Measurements from ENCODE around the gene TGM5.
"Not testable (repeated sequence)": the region's sequence is repeated elsewhere in the genome, so short reads cannot be mapped to it uniquely, and the experiment has no call there.

Gene TGM5

GRCh38 chr15:43214592-43215295 is 52.0 kb downstream of the TGM5 start:
- no peak for DNase-seq

- no peak for DNase-seq
Observed at GRCh38 chr15:43214169-43214568, 52.6 kb downstream of the TGM5 start.

DNA sequence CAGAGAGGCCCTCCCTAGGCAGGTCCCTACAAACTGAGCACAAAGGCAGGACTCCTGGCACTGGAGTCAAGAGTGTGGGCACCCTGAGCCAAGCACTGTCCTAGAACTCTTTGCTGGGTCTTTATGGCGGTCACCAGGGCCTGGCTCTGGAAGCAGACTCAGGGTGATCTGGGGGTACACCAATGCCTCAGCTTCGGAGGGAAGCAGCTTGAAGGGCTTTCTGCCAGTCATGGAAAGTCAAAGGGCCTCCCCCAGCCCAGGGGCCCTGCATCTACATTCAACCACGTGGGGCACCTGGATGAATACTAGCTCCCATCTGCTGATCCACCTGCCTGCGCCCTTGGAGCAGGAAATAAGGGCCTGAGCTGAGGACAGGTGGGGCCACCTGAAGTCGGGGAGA is 53.3 kb downstream of the TGM5 start:
- no peak for DNase-seq

GRCh38 chr15:43212951-43213350 is 53.8 kb downstream of the TGM5 start:
- no peak for DNase-seq

DNA sequence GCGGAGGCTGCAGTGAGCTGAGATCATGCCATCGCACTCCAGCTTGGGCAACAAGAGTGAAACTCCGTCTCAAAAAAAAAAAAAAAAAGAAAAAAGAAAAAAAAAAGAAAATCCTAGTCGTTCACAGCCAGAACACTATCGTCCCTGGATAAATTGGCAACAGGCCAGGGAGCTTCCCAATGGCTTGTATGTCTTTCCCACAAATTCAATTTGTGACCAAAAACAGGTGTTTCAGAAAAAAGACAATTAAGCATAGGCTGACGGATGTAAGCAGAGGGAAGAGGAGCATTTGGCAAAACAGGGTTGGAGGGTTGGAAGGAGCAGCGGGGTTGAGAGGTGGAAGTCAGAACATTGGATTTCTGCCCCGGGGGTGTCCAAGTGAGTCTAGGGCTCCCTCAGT is 54.4 kb downstream of the TGM5 start:
- no peak for DNase-seq

DNA sequence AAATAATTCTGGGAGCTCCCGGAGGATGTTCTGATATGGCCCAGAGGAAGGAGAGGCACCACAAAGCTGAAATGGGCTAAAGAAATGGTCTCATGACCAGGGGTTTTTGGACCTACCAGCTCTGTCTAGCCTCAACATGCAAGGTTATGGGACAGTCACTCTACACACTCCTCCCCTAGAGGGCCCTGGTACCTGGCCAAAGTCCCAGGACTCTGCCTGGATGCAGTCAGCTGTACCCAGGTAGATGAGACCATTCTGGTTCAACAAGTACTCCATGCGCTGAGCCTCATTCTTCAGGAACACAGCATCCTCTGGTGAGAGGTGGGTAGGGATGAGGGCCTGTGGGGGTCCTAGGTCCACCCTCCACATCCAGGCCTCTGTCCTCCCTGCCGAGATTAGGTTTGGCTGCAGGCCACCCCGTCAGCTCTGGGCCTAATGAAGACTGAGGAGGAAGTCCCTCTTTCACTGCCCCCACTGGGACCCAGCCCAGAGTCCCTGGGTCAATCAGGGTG is 55.4 kb downstream of the TGM5 start:
- DNase-seq, result no peak

DNA sequence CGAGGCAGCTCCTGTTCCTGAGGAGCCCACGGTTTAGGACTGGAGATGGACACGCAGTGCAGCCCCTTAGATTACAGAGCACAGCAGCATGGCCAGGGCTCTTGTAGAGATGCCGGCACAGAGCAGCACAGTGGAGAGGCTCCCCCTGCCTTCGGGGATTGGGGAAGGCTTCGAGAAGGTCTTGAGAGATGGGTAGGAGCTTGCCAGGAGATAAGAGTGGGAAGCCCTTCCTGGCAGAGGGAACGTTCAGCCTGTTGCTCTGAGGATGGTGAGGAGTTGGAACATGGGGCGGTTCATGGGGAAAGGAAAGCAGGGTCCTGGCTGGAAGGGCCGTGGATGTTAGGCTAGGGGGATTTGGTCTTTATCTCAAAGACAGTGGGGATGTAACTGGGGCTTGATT is 55.9 kb downstream of the TGM5 start:
- no peak for DNase-seq

DNA sequence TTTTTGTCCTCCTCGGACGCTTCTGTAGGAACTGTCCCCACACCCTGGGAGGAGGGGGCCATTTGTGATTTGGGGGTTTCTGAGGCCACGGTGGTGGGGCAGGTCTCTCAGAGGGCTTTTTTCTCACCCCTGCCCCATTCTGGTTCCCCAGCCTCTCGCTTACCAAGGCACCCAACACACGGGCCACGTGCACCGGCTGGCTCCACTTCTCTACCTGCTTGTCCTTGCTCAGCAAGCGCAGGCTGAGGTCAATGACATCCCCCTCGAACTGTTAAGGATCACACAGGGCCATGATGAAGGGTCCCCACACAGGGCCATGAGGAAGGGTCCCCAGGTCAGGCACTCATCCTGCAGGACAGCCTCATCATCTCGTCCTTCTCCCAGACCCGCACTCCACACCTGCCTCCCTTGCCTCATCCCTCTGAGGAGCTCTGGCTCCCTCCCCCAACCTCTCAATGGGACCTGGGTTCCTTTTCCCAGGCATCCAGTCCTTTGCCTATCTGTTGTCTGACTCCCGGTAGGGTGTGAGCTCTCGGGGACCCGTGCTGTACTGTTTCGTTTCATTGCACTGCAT is 56.5 kb downstream of the TGM5 start:
- DNase-seq, result no peak

GRCh38 chr15:43209059-43209824 is 57.5 kb downstream of the TGM5 start:
- DNase-seq, result peak in 3 of 4 experiments; percentile 11 to 38 (median 14)

- no peak for DNase-seq
Observed at GRCh38 chr15:43208052-43209002, 58.4 kb downstream of the TGM5 start.

DNA sequence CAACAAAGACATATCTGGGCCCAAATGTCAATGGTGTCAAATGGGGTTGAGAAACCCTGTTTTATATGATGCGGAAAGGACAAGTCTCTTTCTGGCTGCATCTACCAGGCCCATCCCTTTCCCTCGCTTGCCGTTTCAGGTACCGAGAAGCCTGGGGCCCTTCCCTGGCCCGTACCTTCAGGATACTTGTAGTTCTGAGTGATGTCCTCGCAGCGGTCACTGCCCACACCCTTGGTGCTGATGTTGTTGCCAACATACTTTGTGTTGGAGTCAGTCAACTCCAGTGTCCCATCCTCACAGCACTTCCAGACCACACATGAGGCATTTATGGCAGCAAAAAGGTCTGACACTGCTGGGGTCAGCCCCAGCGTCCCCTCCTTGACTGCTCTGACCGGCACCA is 59.7 kb downstream of the TGM5 start:
- no peak for DNase-seq

DNA sequence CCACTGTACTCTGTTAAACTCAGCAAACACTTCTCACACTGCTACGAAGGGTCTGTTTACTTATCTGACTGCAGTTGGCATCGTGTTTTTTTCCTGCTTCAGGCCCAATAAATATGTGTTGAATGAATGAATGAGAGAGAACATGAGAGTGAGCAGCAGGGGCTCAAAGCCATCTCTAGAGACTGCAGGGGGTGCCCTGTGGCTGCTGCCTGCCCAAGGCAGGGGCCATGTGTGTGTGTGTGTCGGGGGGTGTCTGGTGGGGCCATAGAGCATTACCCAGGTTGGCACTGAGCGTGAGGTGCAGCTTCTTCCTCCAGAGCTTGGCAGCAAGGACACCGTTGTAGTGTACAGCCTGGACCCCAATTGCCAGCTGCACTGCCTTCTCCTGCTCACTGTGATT is 60.7 kb downstream of the TGM5 start:
- no peak for DNase-seq

DNA sequence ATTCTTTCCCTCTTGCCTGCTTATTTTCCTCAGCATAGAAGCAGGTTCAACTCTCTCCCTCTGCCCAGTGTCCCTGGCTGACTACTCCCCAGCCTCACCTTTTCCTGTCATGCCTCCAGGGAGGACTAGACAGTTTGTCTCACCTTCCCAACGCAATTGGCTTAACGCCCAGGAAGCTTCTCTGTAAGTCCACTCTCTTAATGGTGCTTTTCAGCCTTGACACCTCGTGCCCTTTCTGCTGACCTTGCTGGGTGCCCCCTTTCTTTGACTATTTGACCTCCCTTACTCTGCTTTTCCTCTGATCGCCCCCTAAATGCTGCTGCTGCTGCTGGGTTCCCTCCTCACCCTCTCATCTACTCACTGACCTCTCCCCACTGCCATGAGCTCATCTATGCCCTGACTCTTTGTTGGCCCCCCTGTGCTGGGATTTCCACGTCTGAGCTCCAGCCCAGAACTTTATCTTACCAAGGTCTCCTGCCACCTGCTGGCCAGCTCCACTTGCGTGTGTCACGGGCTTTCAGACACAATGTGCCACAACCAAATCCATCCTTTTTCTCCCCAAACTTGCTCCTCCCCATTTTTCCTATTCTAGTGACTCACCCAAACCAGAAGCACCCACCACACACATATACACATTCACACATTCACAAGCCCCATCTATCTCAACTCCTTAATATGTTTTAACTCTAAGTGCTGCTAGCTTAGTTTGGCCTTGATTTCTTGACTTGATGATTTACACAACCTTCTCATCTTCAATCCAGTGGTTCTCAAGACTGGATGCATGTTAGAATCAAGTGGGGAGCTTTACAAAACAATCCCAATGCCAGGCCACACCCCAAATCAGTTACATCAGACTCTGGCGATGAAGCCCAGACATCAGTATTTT is 62.5 kb downstream of the TGM5 start:
- DNase-seq, result peak; percentile 32 to 68 (median 47)

GRCh38 chr15:43199945-43200488 is 66.7 kb downstream of the TGM5 start:
- no peak for DNase-seq

- no peak for DNase-seq
Observed at GRCh38 chr15:43198992-43199391, 67.7 kb downstream of the TGM5 start.

GRCh38 chr15:43198556-43198955 is 68.2 kb downstream of the TGM5 start:
- not testable (repeated sequence) for DNase-seq

GRCh38 chr15:43197773-43198172 is 69.0 kb downstream of the TGM5 start:
- peak in 1 of 4 experiments; percentile 19 for DNase-seq

DNA sequence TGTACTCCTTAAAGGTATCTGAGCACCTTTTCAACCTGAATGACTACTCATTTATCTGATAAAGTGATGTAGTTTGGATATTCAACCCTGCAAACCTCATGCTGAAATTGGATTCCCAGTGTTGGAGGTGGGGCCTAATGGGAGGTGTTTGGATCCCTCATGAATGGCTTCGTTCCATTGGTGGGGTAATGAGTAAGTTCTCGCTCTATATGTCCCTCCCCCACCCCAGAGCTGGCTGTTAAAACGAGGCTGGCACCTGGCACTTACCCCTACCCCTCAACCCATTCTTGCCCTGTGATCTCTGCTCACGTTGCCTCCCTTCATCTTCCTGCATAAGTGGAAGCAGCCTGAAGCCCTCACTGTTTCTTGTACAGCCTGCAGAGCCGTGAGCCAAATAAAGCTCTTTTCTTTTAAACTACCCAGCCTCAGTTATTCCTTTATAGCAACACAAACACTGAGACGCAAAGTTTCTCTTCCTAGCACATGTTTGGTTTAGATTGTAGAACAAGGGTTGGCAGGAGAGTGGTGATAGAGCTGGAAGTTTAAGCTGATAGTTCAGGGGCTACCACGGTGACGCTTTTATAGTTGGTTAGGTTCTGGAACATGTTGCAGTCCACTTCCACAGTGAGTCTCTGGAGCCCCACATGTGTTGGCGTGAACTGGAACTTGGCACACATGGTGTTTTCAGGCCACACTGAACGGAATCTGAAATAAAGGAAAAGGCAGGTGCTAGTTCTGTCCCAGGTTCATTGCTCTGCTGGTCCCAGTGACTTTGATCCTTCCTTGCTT is 69.8 kb downstream of the TGM5 start:
- DNase-seq, result no peak

GRCh38 chr15:43194795-43195194 is 71.9 kb downstream of the TGM5 start:
- DNase-seq, result no peak

DNA sequence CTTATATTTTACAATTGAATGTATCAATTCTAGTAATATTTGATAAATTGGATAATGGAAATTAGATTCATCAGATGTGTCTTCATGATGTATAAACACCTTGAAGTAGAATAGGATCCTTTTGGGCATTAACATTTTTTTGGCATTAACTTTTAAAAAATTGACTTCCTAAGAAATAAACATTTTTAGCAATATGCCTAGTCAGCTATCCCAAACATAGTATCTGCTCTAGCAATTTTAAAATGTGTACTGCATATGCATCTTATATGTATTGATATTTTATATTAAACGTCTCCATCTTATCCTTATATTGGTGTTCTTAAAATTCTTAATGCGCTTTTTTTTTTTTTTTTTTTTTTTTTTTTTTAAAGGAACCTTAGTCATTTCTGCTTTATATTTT is 73.0 kb downstream of the TGM5 start:
- no peak for DNase-seq
